ENCODE measurements around the gene NAALADL2.

Gene NAALADL2

DNA sequence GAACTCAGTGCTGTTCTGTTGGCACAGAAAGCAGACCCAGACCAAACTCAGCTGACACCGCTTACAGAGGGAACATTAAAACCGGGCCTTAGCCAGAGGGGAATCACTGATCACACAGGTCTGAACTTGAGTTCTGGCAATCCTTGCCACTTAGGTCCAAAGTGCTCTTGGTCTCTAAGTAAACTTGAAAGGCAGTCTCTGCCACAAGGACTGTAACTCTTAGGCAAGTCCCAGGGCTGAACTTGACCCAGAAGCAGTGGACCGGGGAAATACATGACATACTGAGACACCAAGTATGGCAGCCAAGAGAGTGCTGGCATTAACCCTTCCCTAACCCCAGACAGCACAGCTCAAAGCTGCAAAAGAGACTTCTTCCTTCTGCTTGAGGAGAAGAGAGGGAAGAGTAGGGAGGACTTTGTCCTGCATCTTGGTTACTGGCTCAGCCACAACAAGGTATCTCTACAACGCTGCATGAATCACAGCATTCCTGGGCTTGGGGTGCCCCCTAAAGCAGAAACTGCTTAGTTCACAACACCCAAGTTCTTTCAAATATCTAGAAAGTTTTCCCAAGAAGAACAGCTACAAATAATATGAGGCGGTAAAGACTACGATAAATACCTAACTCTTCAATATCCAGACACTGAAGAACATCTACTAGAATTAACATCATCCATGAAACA lies 32.5 kb downstream of the NAALADL2 start:
- DNase-seq (ENCODE audit: low spot score) = no peak

DNA sequence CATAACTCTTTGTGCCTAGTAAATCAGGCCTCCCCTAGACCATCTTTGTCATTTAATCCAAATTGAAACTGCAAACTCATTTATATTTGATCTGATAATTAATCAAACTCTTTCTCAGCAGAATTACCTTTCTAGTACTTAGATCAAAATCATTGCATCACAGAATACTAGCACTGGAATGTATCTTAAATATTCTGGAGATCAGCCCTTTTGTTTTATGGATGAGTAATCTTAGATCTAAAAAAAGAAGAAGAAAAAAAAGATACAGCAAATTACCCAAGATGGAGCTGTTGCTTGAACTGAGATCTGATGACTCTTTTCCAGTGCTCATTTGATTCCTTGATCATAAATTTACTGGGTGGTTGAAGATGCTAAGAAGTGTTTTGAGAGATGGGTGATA lies 47.9 kb downstream of the NAALADL2 start:
- no peak for DNase-seq (ENCODE audit: low spot score)

DNA sequence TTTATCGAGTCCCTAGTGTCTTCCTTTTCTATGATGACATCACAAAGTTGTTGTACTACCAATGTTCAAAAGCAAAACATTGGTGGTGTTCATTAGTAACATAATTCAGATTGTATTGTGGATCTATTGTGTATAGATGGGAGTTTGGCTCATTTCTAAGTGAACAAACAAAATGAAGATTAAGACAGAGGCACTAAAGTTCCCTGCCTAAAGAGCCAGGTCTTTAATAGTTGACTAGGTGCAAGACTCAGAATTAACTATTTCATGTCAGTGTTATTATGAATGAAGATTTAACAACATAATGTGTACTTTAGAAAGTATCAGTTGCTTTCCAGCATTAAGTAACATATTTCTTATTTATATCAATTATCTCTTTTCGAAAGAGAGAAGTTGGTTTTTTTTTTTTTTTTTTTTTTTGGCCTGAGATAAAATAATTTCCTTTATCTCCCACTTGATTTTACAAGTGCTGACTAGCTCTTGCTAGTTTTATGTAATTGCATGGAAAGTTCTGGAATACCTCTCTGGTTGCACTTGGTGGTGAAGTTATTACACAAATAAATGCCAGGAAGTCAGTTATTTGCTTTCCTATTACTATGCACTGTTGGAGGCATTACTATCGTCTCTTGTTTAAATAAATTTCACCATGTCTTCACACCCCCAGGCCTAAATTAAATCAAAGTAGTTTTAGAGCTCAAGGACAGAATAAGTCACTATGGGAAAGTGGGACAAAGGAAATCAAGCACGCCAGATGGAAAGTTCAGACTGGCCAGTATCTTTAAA lies 48.7 kb downstream of the NAALADL2 start:
- DNase-seq (ENCODE audit: low spot score) = no peak

DNA sequence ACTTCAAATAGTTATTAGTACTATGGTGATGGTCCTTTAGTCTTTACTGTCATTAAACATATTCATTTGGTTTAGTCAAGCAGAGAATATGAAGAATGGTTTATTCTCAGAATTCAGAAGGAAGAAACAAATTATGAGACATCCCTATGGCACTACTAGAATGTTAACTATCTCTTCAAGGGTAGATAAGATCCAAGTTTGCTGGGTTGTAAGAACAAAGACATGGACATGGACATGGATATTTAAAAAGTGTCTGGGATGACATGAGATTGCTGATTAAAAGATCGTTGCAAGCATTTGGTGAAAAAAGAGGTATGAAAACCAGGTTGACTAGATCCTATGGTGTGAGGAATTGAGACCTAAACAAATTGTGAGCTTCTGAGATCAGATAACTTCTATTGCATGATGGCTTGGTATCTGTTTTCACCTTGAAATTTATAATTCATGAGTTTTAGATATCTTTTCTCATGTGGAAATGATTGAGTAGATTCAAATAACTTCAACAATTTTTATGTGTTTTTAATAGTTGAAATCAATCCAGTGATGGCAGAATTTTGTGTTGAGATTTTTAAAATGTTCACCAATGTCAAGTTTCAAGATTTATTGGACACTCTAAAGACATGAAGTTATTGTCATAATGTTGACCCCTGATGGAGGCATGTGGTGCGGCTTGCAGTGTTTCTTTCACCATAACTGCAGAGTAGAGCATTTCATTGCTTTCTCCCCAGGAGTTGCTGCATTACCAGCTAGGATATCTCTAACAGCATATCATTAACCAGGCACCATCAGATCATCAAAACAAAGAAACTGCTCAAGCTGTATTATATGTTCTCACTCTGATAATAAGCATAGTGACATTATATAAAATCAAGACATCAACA lies 72.6 kb downstream of the NAALADL2 start:
- DNase-seq (ENCODE audit: low spot score) = no peak

DNA sequence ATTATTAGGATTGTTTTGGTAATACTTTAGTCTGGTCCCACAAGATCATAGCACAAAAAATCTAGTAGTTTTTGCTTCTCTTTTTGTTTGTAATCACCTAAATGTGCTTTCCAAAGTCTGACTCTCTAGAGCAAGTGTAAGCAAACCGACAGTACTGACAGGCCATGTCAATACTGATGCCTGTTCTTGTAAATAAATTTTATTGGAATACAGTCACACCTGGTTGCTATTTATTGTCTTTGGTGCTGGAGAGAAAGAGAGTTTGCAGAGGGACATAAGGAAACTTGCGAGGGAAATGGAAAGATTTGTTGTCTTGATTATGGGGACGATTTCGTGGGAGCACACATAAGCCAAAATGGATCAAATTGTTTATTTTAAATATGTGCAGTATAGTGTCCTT lies 77.5 kb downstream of the NAALADL2 start:
- no peak for DNase-seq (ENCODE audit: low spot score)

DNA sequence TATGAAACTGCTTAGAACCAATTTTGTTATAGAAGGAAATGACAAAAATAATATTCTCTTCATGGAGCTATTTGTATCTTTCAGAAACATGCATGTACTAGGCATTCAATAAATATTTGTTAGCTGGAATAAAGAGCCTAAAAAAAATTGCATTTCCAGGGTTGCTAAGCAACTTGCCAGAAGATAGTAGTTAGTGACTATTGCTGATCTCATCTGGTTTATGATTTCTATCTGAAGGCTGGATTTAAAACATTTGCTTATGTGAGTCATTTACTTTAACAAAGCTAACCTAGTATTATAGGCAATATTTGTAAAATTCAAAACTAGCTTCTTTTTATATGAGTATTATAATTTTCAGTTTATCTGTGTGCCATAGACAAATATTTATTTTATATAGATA lies 78.3 kb downstream of the NAALADL2 start:
- DNase-seq (ENCODE audit: low spot score) = no peak

DNA sequence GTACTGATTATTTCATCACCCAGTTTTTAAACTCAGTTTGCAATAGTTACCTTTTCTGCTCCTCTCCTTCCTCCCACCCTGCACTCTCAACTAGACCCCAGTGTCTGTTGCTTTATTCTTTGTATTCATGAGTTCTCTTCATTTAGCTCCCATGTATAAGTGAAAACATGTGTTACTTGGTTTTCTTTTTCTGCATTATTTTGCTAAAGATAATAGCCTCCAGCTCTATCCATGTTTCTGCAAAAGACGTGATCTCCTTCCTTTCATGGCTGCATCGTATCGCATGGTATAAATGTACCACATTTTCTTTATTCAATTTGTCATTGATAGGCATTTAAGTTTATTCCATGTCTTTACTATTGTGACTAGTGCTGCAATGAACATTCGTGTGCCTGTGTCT lies 79.0 kb downstream of the NAALADL2 start:
- DNase-seq (ENCODE audit: low spot score) = no peak

DNA sequence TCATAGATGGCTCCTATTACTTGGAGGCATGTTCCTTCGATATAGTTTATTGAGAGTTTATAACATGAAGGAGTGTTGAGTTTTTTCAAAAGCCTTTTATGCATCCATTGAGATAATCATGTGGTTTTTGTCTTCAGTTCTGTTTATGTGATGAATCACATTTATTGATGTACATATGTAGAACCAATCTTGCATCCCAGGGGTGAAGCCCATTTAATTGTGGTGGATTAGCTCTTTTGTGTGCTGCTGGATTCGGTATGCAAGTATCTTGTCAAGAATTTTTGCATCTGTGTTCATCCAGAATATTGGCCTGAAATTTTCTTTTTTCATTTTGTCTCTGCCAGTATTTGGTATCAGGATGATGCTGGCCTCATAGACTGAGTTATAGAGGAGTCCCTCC lies 81.0 kb downstream of the NAALADL2 start:
- no peak for DNase-seq (ENCODE audit: low spot score)

DNA sequence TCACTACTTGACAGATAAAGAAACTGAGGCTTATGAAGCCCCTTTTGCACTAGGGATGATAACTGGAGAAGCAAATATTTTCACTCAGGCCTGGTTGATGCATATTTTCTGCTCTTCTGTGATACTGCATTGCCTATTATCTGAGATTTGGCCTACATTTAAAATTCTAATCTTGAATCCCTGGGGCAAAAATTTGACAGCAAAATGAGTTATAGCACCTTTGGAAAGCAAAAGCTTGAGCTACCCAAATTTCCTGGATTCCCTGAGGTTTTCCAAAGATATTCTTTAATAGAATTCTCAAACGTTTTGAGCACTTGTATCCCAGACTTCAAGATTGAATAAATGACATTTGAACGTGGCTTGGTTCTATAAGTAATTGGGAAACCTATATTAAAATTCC lies 86.1 kb downstream of the NAALADL2 start:
- DNase-seq (ENCODE audit: low spot score) = no peak

DNA sequence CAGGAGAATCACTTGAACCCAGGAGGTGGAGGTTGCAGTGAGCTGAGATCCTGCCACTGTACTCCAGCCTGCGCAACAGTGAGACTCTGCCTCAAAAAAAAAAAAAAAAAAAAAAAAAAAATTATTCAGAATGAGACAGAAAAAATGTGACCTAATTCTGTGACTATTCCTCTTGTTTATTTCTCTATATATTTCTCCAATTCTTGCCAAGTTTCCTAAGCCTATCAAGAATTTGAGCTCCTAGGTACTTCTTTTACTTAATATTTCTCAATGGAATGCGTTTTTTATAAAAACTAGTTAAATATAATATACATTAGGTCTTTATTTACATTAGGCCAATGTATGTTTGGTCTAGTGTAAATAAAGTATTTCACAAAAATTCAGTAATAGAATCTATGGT lies 86.8 kb downstream of the NAALADL2 start:
- DNase-seq (ENCODE audit: low spot score) = no peak

DNA sequence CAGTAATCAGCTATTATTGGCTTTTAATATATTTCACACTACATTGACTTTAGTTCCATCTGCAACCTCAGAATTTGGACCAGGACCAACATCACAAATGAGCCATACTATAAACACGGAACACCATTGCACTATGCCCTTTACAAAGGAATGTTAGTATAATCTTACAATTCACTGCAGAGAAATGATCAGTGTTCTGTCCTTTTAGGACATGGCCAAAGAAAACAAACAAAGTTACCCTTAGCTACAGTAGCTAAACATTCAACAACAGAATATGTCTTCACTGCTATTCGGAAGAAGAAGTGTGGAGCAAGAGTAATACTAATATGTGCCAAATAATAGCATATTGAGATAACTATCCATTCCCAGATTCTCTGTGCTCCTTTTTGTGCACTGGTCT lies 90.4 kb downstream of the NAALADL2 start:
- no peak for DNase-seq (ENCODE audit: low spot score)

DNA sequence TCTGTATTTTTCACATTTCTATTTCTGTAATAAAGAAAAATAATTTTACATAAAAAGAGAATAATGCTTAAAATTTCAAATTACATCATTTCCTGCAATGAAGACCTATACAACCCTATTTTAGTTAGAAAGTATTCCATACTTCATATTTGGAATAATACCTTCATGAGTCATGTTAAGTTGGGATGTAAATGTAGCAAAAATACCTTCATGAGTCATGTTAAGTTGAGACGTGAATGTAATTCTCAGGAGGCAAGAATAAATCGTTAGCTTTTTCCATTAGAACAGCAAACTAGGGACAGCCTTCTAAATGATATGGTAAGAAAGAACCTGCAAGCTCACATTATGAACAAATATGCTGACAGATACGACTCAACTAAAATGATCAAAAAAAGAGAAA lies 91.9 kb downstream of the NAALADL2 start:
- peak; percentile 15 for DNase-seq (ENCODE audit: low spot score)

DNA sequence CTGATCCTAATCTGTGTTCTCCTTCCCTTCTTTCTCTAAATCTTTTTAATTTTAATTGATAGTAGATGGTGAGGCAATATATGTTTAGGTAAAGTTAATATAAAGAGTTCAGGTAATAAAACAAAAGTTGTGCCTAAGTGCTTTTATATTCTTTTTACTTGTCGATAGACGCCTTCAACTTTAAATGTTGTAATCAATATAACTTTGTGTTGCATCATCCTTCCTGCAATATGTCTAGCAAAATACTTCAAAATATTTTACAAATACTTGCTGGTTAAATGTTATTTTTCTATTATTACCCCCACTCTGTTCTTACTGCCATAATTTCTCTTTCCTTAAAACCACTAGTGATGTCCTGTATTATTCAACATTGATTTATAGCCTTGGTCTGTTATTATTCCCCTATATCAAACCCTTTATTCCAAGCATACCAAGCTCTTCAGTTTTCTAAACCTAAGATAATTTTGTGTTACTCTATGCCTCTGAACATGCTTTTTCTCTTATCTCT lies 92.4 kb downstream of the NAALADL2 start:
- DNase-seq (ENCODE audit: low spot score) = no peak

DNA sequence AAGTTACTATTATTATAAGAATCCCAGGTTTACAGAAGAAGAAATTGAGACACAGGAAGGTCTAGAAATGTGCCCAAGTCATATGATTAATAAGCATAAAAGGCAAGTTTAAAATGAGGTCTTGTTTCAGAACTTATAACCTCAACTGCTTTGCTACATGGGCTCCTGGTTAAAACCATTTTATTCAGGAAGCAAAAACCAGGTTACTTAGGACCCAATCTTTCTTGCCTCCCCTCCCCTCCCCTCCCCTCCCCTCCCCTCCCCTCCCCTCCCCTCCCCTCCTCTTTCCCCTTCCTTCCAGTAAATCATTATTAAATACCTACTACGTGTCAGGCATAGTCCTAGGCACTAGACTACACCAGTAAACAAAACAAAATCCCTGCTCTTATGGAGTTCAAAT lies 93.9 kb downstream of the NAALADL2 start:
- DNase-seq (ENCODE audit: low spot score) = no peak

DNA sequence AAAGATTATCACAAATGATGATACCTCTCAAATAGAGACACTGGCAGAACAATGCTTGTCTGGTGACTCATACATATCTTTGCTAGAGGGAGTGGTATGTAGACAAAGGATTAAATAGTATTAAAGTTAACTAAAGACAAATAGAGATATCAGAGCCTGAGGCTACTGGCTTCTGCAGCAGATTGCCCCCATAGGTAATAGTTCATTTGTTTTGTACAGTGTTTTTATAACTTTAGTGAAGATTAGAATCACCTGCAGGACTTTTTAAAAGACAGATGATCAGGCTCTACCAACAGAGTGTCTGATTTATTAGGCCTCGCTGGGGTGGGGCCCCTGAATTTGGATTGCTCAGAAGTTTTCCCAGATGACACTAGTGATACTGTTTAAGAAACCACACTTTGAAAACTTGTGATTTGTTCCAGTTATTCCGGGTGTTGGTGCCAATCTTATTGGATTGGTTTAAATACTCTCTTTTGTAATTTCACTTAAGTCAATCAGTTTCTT lies 96.4 kb downstream of the NAALADL2 start:
- no peak for DNase-seq (ENCODE audit: low spot score)

DNA sequence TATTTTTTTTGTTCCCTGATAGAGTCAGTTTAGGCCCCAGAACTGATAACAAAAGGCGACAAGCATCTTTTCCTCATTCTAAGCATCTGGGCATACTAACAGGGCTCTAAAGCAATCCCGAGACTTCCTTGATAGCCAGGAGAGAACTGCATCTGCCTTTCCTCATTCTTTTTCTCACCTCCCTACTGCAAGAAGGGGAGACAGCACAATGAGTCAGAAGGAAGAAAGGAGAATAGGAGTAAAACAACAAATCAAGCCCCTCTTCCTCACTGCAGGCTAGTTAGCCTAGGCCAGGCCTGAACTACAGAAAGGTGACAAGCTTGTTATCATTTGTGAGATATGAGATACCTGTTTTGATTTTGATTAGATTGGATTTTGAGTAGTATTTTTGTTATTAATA lies 97.9 kb downstream of the NAALADL2 start:
- no peak for DNase-seq (ENCODE audit: low spot score)

DNA sequence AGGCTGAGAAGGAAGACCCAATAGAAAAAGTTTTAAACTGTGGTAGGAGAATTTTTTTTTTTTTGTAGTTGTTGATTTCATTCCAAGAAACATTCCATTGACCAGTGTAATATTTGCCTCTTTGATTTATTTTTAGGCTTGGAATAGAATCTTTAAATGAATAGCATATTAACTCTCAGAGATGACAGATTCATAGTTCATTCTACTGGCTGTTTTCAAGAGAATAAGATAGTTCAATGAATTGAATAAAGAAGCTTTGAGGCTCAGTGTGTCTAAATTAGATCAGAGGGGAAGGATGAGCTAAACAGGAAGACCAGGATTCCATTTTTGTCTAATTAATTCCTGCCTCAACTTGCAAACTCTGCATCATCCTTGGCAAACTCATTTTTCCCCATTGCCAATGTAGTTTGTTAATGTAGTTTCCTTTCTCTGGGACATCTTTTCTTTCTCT lies 98.4 kb downstream of the NAALADL2 start:
- no peak for DNase-seq (ENCODE audit: low spot score)

DNA sequence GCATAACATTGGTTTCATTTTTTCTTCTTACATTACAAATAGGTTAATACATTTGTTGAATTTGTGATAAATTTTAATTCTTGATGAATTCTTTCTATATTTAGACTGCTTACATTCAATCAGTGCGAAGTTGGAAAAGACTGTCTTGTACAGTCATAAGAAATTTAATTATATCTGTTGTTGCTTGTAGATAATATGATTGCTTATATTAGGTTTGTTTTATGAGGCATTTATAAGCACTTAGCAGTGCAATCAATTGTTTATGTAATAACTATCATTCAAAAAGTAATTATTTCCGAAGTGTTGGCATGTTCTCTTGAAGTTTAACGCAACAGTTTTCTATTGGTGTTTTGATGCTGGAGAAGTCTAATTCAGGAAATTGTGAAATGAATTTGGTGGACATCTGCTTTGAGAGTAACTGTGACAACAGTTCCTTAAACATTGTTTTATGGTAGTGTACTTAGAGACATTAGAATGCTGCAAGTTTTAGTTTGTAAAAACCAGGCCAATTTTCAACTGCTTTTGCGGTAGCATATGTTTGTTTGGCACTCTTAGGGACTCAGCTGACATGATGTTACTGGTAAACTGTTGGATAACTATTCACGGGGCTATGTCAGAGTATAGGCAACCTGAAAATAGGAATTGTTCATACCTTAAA lies 99.7 kb downstream of the NAALADL2 start:
- DNase-seq (ENCODE audit: low spot score) = no peak

DNA sequence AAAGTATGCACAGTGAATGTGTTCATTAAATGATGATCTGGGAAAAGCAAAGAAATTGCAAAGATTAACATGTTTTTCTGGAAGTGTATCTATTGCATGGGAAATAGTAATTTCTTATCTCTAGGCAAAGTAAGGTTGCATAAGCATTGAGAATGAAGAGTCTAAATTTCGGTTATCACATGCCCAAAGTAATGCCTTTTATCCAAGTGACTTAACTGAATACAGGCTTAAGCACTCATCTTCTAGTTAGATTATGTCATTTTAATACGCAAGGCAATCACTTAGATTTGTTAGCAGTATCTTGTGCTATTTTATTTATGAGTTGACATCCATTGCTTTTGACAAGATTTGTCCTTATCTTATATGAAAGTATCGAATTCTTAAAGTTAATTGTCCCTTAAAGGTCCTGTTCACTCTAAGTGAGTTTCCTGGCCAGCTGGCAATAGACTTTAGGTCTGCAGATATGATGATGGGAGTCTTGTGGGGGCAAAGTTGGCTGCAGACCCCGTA lies 100.5 kb downstream of the NAALADL2 start:
- no peak for DNase-seq (ENCODE audit: low spot score)

DNA sequence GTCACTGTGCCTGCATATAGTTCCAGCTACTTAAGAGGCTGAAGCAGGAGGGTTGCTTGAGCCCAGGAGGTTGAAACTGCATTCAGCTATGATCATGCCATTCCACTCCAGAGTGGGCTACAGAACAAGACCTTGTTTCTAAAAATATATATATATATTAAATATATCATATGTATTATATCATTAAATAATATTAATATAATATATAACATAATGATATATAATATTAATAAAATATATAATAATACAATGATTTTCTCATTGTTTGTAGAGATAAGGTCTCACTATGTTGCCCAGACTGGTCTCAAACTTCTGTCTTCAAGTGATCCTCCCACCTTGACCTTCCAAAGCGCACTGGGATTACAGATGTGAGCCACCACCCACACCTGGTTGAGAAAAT lies 101.8 kb downstream of the NAALADL2 start:
- DNase-seq (ENCODE audit: low spot score) = no peak

DNA sequence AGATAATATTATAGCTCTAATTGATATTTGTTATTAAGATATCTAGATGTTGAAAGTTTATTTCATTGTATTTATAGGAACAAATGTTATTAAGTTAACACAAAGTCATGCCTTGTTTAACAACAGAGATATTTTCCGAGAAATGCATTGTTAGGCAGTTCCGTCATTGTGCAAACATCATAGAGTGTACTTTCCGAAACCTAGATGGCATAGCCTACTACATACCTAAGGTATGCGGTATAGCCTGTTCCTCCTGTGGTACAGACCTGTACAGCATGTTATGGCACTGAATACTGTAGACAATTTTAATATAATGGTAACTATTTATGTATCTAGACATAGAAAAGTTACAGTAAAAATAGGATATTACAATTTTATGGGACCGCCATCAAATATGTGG lies 114.3 kb downstream of the NAALADL2 start:
- no peak for DNase-seq (ENCODE audit: low spot score)

DNA sequence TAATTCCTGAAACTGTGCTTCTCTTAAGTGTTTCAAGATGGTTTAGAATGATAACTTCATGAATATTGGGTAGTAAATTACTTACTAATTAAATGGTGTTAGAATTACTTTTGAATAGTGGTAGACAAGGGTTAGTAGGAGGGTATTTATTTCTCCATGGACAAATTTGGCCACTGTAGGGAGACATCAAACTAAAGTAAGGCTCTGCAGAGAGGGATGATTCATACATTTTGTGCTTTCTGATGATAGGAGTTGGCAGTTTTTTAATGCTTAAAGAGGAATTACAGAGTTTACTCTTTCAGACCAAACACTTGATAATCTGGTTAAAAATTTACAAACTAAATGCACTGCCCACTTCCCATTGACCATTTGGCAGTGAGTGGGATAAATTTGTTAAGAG lies 127.6 kb downstream of the NAALADL2 start:
- DNase-seq (ENCODE audit: low spot score) = no peak
